Lower lobe of right lung (tissue), 2 donors: ENCODE data around the gene TRIM8. TPM values are rescaled to one million over a fixed set of nuclear protein-coding genes. Genes with fewer than 3 reads are reported as not detected.

ENCODE experiments used
- ATAC-seq, 2 donors: fragments of 200-7000 bp; cut with Tn5 transposase; one replicate each; pipeline ENCODE4 v1.9.1; 2020 to 2022; ENCODE audit warnings: mild to moderate bottlenecking in 2 of 2, moderate library complexity in 2 of 2
- DNase-seq: peaks from one replicate; pipeline ENCODE4 v3.0.0-alpha.2; 2020
- H3K27ac ChIP-seq: fragments of 200-600 bp; one replicate; pipeline ENCODE4 v1.8.0; 2022
- H3K27me3 ChIP-seq: fragments of 200-600 bp; one replicate; pipeline ENCODE4 v1.8.0; 2022; ENCODE audit warnings: low read depth
- H3K36me3 ChIP-seq: fragments of 200-600 bp; one replicate; pipeline ENCODE4 v1.8.0; 2022; ENCODE audit warnings: mild to moderate bottlenecking
- H3K4me1 ChIP-seq: fragments of 200-600 bp; one replicate; pipeline ENCODE4 v1.8.0; 2022
- H3K4me3 ChIP-seq: fragments of 200-600 bp; one replicate; pipeline ENCODE4 v1.8.0; 2022; ENCODE audit warnings: mild to moderate bottlenecking
- H3K9me3 ChIP-seq: fragments of 200-600 bp; one replicate; pipeline ENCODE4 v1.8.0; 2022
- intact Hi-C: fragments of 100-400 bp; cut with DNase I; formaldehyde crosslinking; loops from one replicate; pipeline ENCODE4 v1.11.0; 2022
- total RNA-seq: library from RNA; stranded (reverse); fragmentation: NEBNext Ultra II Directional; extraction: Animal tissue kit (Norgen Biotek cat#: 25700); gene quantifications from one replicate; pipeline ENCODE4 v1.2.1, GENCODE V29; 2021
- TF ChIP-seq, protein P1 (sequence below): fragments of 200-600 bp; IDR thresholded peaks from one replicate; pipeline ENCODE4 v1.8.0; 2022; ENCODE audit warnings: antibody characterized with exemption, mild to moderate bottlenecking
- donor health status: DM: no; HTN: yes; CAD: no; lungs with severe emphysema.

Gene TRIM8
- total RNA-seq, 1 donor from 2014 or later = 142 TPM

DNA sequence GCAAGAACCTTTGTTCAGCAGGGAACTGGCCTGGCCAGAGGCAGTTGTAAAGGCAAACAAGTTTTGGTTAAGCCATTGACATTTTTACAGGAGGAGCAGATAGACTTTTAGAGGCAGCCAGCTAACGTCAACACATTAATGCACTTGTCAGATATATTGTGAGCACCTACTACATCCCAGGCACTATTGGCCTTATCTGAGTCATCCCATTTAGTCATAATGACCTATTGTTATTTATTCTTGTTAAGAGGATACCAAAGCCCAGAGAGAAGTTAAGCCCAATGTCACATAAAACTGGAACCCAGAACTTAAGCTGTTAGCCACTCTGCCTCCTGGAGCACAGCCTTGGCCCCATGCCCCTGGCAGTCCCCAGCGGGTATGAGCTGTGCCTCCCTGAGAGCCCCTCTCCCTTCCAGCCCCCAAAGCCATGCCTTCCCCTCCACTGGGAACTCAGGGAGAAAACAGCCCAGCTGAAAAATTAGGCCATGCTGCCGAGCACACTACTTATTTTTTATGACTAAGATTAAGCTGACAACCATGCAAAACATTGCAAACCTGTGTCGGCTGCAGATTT, 32.7 kb upstream of the TRIM8 start:
- Histone ChIP-seq H3K4me3 (no peak overlapping the region), H3K27ac (no peak overlapping the region), H3K27me3 (no peaks in the 10 kb centered on the region), H3K4me1 (peaks cover 55% of the 10 kb centered on the region), H3K36me3 (peaks cover 16% of the 10 kb centered on the region), H3K9me3 (no peaks in the 10 kb centered on the region)
- intact Hi-C loops = no loop called here
- no peak for ATAC-seq
- DNase-seq = no peak
- TF ChIP-seq, protein P1, sequence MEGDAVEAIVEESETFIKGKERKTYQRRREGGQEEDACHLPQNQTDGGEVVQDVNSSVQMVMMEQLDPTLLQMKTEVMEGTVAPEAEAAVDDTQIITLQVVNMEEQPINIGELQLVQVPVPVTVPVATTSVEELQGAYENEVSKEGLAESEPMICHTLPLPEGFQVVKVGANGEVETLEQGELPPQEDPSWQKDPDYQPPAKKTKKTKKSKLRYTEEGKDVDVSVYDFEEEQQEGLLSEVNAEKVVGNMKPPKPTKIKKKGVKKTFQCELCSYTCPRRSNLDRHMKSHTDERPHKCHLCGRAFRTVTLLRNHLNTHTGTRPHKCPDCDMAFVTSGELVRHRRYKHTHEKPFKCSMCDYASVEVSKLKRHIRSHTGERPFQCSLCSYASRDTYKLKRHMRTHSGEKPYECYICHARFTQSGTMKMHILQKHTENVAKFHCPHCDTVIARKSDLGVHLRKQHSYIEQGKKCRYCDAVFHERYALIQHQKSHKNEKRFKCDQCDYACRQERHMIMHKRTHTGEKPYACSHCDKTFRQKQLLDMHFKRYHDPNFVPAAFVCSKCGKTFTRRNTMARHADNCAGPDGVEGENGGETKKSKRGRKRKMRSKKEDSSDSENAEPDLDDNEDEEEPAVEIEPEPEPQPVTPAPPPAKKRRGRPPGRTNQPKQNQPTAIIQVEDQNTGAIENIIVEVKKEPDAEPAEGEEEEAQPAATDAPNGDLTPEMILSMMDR = no peak

DNA sequence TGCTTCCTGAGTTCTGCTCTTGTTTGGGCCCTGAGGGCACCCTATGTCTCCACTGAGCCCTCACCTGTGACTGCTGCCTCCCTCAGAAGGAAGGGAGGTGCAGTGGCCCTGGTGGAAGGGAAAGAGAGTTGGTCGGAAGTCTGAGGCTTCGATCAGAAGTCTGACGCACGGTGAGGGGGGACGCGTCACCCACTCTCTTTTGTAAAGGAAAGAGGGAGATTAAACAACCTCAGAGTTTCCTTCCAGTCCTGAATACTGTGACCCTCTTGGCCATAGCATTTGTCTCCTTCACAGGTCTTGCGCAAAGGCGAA, 31.4 kb upstream of the TRIM8 start:
- no peaks in the 10 kb centered on the region for H3K9me3 ChIP-seq
- TF ChIP-seq, protein P1 = no peak
- ATAC-seq (no peak), DNase-seq (peak; percentile 29)
- no peak overlapping the region for H3K4me3 ChIP-seq
- intact Hi-C loops = no loop called here
- H3K4me1 ChIP-seq = peaks cover 68% of the 10 kb centered on the region
- H3K36me3 ChIP-seq = peaks cover 29% of the 10 kb centered on the region
- H3K27ac ChIP-seq = peak overlapping the region; percentile 71
- no peaks in the 10 kb centered on the region for H3K27me3 ChIP-seq

DNA sequence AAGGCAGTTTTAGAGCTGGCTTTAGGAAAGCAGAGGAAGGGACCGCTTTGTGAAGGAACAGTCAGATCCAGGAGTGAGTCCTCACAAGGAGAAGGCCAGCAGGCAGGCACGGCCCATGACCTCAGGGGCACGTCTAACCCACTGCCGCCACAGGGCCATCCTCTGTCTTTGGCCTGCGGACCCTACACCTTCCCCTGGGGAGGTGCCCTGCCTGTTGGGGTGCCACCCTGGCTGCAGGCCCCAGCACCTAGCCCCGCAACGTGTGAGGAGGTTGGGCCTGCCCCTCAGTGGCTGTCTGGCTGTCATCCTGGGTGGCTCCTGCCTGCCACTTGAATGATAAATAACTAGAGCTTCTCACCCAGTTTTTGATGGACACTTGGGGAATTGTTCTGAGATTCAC, 31.0 kb upstream of the TRIM8 start:
- Histone ChIP-seq H3K4me3 (no peak overlapping the region), H3K4me1 (peaks cover 69% of the 10 kb centered on the region), H3K27ac (peak overlapping the region; percentile 71), H3K27me3 (no peaks in the 10 kb centered on the region), H3K9me3 (no peaks in the 10 kb centered on the region), H3K36me3 (peaks cover 32% of the 10 kb centered on the region)
- intact Hi-C loops = no loop called here
- DNase-seq (peak; percentile 27), ATAC-seq (no peak)
- TF ChIP-seq, protein P1 = no peak

DNA sequence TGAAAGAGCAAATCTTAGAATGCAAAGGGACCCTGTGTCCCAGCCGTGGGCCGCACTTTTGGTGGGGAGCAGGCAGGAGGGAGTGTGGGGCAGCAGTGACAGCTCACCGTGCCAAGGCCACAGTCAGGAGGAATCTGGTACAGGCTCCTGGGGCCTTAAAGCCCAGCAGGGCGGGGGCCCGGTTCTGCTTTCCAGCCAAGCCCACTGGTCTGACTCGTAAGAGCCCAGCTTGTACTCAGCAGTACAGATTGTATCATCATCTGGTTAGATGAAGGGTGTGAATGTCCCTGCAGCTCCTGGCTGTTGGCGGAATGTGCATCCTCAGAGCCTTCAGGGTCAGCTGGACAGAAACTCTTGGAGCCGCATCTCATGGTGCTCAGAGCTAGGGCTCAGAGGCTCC, 30.5 kb upstream of the TRIM8 start:
- Histone ChIP-seq H3K4me3 (no peak overlapping the region), H3K27me3 (no peaks in the 10 kb centered on the region), H3K36me3 (peaks cover 33% of the 10 kb centered on the region), H3K4me1 (peaks cover 69% of the 10 kb centered on the region), H3K9me3 (no peaks in the 10 kb centered on the region), H3K27ac (peak overlapping the region; percentile 71)
- DNase-seq (peak; percentile 38), ATAC-seq (no peak)
- intact Hi-C loops = no loop called here
- TF ChIP-seq, protein P1 = no peak

DNA sequence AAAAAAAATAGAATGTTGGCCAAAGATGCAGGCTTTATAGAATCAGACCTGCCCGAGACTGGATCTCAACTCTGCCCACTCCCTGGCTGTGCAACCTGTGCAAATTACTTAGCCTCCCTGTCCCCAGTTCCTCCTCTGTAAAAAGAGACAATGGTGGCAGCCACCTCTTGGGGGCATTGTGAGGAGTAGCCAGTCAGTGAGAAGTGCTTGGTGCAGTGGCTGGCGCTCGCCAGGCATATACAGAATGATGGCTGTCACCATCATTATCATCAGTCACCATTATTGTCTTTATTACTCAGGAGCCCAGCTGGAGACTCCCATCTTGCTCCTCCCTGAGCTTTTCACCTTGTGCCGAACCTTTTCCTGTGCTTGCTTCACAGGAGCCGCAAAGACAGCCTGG, 29.4 kb upstream of the TRIM8 start:
- H3K4me1 ChIP-seq = peaks cover 79% of the 10 kb centered on the region

More for the DNA sequence above, 29.4 kb upstream of the TRIM8 start:
- H3K9me3 ChIP-seq = no peaks in the 10 kb centered on the region
- H3K36me3 ChIP-seq = peaks cover 33% of the 10 kb centered on the region
- no peak for ATAC-seq
- intact Hi-C loops = no loop called here
- H3K4me3 ChIP-seq = no peak overlapping the region
- H3K27ac ChIP-seq = no peak overlapping the region
- H3K27me3 ChIP-seq = no peaks in the 10 kb centered on the region
- TF ChIP-seq, protein P1 = no peak
- DNase-seq = peak; percentile 6
